IgD-negative memory B cell (primary cell): ENCODE data around the gene GIMAP2. TPM values are rescaled to one million over a fixed set of nuclear protein-coding genes. Genes with fewer than 3 reads are reported as not detected.

ENCODE experiments used
- H3K27ac Mint-ChIP-seq, 3 donors: one replicate each; pipeline ENCODE4 v1.8.0; 2020 to 2022; ENCODE audit warnings: mild to moderate bottlenecking in 3 of 3, mixed read lengths in 3 of 3, moderate library complexity in 1 of 3
- H3K27me3 Mint-ChIP-seq: one replicate; pipeline ENCODE4 v1.8.0; 2021; ENCODE audit warnings: mixed read lengths
- H3K36me3 Mint-ChIP-seq: one replicate; pipeline ENCODE4 v1.8.0; 2020; ENCODE audit warnings: mild to moderate bottlenecking, mixed read lengths
- H3K4me1 Mint-ChIP-seq, 3 donors: one replicate each; pipeline ENCODE4 v1.8.0; 2020 to 2022; ENCODE audit warnings: mixed read lengths in 3 of 3, mild to moderate bottlenecking in 1 of 3
- H3K4me3 Mint-ChIP-seq, 4 donors: one replicate each; pipeline ENCODE4 v1.8.0; 2020 to 2022; ENCODE audit warnings: mild to moderate bottlenecking in 4 of 4, mixed read lengths in 4 of 4, moderate library complexity in 3 of 4
- H3K9me3 Mint-ChIP-seq, 3 donors: one replicate each; pipeline ENCODE4 v1.8.0; 2020 to 2021; ENCODE audit warnings: mixed read lengths in 3 of 3, mild to moderate bottlenecking in 1 of 3
- polyA plus RNA-seq: library from polyadenylated mRNA; unstranded; fragments of 300-500 nt; fragmentation: Illumina TruSeq; gene quantifications from one replicate; pipeline ENCODE4 v1.2.3, GENCODE V29; 2021

The GIMAP2 gene
- polyA plus RNA-seq, 1 donor from 2014 or later: 11.9 TPM

GRCh38 chr7:150715738-150716137 is 30.2 kb downstream of the GIMAP2 start:
- Mint-ChIP-seq H3K9me3 (peaks cover 4 to 10% (median 7%) of the 10 kb centered on the region in 3 donors), H3K27ac (peak overlapping the region in 1 of 3 donors; percentile 89), H3K4me1 (peaks cover 11 to 32% (median 21%) of the 10 kb centered on the region in 3 donors), H3K4me3 (peak overlapping the region; percentile 87 to 95 (median 92)), H3K36me3 (peaks cover 3% of the 10 kb centered on the region), H3K27me3 (no peaks in the 10 kb centered on the region)

GRCh38 chr7:150716368-150716767 is 30.9 kb downstream of the GIMAP2 start, which contains the start of gene GIMAP1:
Gene GIMAP1, plus strand, starts transcription at chr7:150716613. Its CDS starts 2,435 bp downstream, at chr7:150719048.
- Mint-ChIP-seq H3K9me3 (peaks cover 4 to 10% (median 7%) of the 10 kb centered on the region in 3 donors), H3K27ac (peak within 1 kb of the TSS; percentile 7 to 89 (median 46)), H3K27me3 (no peaks in the 10 kb centered on the region), H3K4me3 (peak within 1 kb of the TSS; percentile 87 to 95 (median 92)), H3K4me1 (peaks cover 11 to 32% (median 21%) of the 10 kb centered on the region in 3 donors), H3K36me3 (peaks cover 3% of the 10 kb centered on the region)

- H3K9me3 Mint-ChIP-seq: peaks cover 4 to 10% (median 7%) of the 10 kb centered on the region in 3 donors
- peak overlapping the region in 1 of 3 donors; percentile 7 for H3K27ac Mint-ChIP-seq
- no peaks in the 10 kb centered on the region for H3K27me3 Mint-ChIP-seq
- peaks cover 11 to 32% (median 21%) of the 10 kb centered on the region in 3 donors for H3K4me1 Mint-ChIP-seq
- peak overlapping the region; percentile 87 to 95 (median 92) for H3K4me3 Mint-ChIP-seq
- peaks cover 3% of the 10 kb centered on the region for H3K36me3 Mint-ChIP-seq
Observed at GRCh38 chr7:150716939-150717338, 31.4 kb downstream of the GIMAP2 start.

- H3K4me3 Mint-ChIP-seq: peak overlapping the region in 3 of 4 donors; percentile 87 to 89 (median 88)
- peaks cover 2 to 7% (median 5%) of the 10 kb centered on the region in 3 donors for H3K9me3 Mint-ChIP-seq
- peak overlapping the region in 2 of 3 donors; percentile 54 to 73 for H3K27ac Mint-ChIP-seq
- H3K4me1 Mint-ChIP-seq: peaks cover 11 to 32% (median 21%) of the 10 kb centered on the region in 3 donors
- peaks cover 3% of the 10 kb centered on the region for H3K36me3 Mint-ChIP-seq
- H3K27me3 Mint-ChIP-seq: no peaks in the 10 kb centered on the region
Observed at GRCh38 chr7:150717814-150718420, 32.4 kb downstream of the GIMAP2 start.

DNA sequence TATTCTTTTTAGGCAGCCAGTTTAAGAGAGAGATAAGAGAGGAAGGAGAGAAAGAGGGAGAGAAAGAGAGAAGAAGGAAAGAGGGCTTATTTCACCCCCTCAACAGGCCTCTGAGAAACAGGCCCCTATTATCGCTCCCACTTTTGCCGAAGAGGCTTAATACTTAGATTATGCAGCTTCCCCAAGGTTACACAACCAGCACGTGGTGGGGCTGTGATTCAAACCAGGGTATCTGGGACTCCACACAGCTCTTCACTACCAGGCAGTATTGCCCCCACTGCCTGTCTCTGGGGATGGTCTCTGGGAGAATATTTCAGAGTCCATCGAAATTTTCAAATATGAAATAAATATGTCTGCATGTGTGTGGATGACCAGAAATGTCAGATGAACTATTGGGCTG is 33.9 kb downstream of the GIMAP2 start:
- H3K36me3 Mint-ChIP-seq: peaks cover 5% of the 10 kb centered on the region
- peaks cover 1% of the 10 kb centered on the region for H3K27me3 Mint-ChIP-seq
- H3K9me3 Mint-ChIP-seq: peaks cover 0 to 4% (median 0%) of the 10 kb centered on the region in 3 donors
- H3K27ac Mint-ChIP-seq: no peak overlapping the region
- H3K4me3 Mint-ChIP-seq: no peak overlapping the region
- peaks cover 11 to 31% (median 21%) of the 10 kb centered on the region in 3 donors for H3K4me1 Mint-ChIP-seq

DNA sequence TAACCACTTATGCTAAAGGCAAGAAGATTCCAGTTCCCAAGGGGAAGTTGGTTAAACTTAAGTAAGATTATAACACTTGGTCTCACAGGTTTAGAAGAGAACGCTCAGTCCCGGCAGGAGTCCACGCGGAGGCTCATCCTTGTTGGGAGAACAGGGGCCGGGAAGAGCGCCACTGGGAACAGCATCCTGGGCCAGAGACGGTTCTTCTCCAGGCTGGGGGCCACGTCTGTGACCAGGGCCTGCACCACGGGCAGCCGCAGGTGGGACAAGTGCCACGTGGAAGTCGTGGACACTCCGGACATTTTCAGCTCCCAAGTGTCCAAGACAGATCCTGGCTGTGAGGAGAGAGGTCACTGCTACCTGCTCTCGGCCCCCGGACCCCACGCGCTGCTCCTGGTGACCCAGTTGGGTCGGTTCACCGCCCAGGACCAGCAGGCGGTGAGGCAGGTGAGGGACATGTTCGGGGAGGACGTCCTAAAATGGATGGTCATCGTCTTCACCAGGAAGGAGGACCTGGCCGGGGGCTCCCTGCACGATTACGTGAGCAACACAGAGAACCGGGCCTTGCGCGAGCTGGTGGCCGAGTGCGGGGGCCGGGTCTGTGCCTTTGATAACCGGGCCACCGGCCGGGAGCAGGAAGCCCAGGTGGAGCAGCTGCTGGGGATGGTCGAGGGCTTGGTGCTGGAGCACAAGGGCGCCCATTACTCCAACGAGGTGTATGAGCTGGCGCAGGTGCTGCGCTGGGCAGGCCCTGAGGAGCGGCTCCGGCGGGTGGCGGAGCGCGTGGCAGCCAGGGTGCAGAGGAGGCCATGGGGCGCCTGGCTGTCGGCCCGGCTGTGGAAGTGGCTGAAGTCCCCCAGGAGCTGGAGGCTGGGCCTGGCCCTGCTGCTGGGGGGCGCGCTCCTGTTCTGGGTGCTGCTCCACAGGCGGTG is 34.7 kb downstream of the GIMAP2 start:
- H3K36me3 Mint-ChIP-seq: peaks cover 5% of the 10 kb centered on the region

GRCh38 chr7:150721970-150722373 is 36.5 kb downstream of the GIMAP2 start:
- Mint-ChIP-seq H3K27ac (no peak overlapping the region), H3K36me3 (peaks cover 4% of the 10 kb centered on the region), H3K9me3 (peaks cover 2 to 7% (median 6%) of the 10 kb centered on the region in 3 donors), H3K4me1 (peaks cover 4 to 15% (median 9%) of the 10 kb centered on the region in 3 donors), H3K4me3 (no peak overlapping the region), H3K27me3 (peaks cover 1% of the 10 kb centered on the region)

More for the DNA sequence above, 34.7 kb downstream of the GIMAP2 start:
- Mint-ChIP-seq H3K4me1 (peaks cover 11 to 28% (median 20%) of the 10 kb centered on the region in 3 donors), H3K27ac (no peak overlapping the region), H3K27me3 (peaks cover 1% of the 10 kb centered on the region), H3K4me3 (no peak overlapping the region), H3K9me3 (peaks cover 0 to 2% (median 0%) of the 10 kb centered on the region in 3 donors)

DNA sequence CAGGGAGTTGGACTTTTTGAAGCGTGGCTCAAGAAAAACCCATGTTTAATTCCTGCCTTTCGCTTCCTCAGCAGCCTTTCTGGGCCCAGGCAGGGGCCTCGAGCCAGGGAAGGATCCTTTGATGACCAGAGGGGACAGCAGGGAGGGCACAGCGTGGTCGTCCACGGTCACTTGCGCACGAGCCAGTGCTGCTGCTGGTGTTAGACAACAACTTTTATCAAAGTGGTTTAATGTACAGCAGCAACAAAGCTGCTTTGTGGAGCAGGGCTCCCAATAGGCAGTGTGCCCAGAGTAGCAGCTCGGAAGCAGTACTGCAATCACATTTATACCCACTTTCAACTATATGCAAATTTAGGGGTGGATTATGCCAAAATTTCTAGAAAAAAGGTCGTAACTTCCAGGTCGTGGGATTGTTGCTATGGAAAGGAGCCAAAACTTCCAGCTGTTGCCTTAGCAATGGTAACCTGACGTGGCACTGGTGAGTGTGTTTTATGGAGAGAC is 37.0 kb downstream of the GIMAP2 start:
- Mint-ChIP-seq H3K4me1 (peaks cover 2 to 12% (median 5%) of the 10 kb centered on the region in 3 donors), H3K36me3 (peaks cover 2% of the 10 kb centered on the region), H3K9me3 (peaks cover 2 to 8% (median 6%) of the 10 kb centered on the region in 3 donors), H3K27me3 (peaks cover 1% of the 10 kb centered on the region), H3K4me3 (no peak overlapping the region), H3K27ac (peak overlapping the region in 1 of 3 donors; percentile 36)

DNA sequence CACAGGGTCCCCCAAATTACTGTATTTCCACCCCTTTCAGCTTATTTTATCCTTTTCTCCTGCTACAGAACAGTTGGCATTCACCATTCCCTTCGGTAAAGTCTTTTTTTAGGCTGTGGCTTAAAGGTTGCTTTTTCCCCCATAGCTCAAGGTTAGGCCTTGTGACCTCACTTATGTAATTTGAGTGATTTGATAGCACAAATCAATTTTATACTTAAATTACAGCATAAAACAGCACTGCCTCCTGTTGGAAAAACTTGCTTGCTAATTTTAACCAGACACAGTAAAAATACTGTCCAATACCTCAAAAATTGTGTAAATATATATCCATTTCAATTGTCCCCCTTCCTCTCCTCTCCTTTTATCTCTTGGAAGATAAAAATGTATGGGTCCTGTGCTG is 38.0 kb downstream of the GIMAP2 start:
- H3K9me3 Mint-ChIP-seq: peaks cover 4 to 13% (median 11%) of the 10 kb centered on the region in 3 donors
- peaks cover 0 to 12% (median 2%) of the 10 kb centered on the region in 3 donors for H3K4me1 Mint-ChIP-seq
- no peak overlapping the region for H3K4me3 Mint-ChIP-seq
- H3K27me3 Mint-ChIP-seq: peaks cover 1% of the 10 kb centered on the region
- H3K27ac Mint-ChIP-seq: peak overlapping the region in 1 of 3 donors; percentile 36
- H3K36me3 Mint-ChIP-seq: peaks cover 2% of the 10 kb centered on the region

DNA sequence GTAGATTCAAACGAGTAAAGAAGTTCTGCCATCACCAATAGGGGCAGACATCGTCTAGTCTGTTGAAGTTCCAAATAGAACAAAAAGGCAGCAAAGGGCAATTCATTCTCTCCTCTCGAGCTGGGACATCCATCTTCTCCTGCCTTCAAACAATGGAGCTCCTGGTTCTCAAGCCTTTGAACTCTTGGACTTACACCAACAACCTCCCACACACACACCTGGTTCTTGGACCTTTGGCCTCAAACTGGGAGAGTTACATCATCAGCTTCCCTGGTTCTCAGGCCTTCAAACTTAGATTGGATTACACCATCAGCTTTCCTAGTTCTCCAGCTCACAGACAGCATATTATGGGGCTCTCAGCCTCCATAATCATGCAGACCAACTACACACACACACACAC is 41.9 kb downstream of the GIMAP2 start:
- Mint-ChIP-seq H3K4me1 (no peaks in the 10 kb centered on the region), H3K4me3 (no peak overlapping the region), H3K27me3 (peaks cover 5% of the 10 kb centered on the region), H3K36me3 (peaks cover 2% of the 10 kb centered on the region), H3K27ac (no peak overlapping the region), H3K9me3 (peaks cover 4 to 20% (median 11%) of the 10 kb centered on the region in 3 donors)

- H3K36me3 Mint-ChIP-seq: peaks cover 2% of the 10 kb centered on the region
Observed at GRCh38 chr7:150728011-150728410, 42.5 kb downstream of the GIMAP2 start.

DNA sequence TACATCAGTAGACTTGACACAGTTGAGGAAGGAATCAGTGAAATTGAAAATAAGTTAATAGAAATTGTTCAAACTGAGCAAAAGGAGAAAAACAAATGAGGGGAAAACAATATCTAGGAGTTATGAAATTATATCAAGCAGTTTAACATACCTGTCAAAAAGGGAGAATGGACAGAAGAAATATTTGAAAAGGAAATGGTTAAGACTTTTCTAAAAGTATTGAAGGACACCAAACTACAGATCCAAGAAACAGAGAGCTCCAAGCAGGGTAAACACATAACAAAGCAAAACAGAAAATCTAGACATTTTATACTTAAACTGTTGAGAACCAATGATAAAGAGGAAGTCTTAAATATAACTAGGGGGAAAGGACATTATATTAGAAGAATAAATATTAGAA is 43.1 kb downstream of the GIMAP2 start:
- peaks cover 2% of the 10 kb centered on the region for H3K36me3 Mint-ChIP-seq
- H3K4me3 Mint-ChIP-seq: no peak overlapping the region
- no peaks in the 10 kb centered on the region for H3K4me1 Mint-ChIP-seq
- H3K27ac Mint-ChIP-seq: no peak overlapping the region
- peaks cover 4 to 20% (median 11%) of the 10 kb centered on the region in 3 donors for H3K9me3 Mint-ChIP-seq
- H3K27me3 Mint-ChIP-seq: peaks cover 5% of the 10 kb centered on the region

More at GRCh38 chr7:150728011-150728410, 42.5 kb downstream of the GIMAP2 start:
- Mint-ChIP-seq H3K27ac (no peak overlapping the region), H3K4me1 (no peaks in the 10 kb centered on the region), H3K4me3 (no peak overlapping the region), H3K27me3 (peaks cover 5% of the 10 kb centered on the region), H3K9me3 (peaks cover 4 to 20% (median 11%) of the 10 kb centered on the region in 3 donors)

DNA sequence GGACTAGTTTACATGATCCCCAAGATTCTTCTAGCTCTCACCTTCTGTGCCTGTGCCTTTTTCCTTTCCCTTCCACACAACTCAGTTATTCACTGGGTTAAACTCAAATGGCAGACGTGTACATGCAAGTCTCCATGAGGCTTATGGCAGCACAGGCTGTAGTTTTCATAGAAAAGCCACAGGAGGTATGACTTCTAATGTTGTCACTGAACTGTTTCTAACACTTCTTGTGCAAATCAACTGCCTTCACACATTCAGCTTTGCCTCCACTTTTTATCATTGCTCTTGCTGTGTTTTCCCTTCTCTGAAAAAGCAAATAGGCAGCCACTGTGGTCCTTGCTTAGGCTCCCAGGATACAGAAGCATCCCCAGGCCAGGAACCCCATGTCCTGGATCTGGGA is 46.4 kb downstream of the GIMAP2 start:
- Mint-ChIP-seq H3K4me3 (no peak overlapping the region), H3K9me3 (peaks cover 2 to 14% (median 4%) of the 10 kb centered on the region in 3 donors), H3K27me3 (peaks cover 4% of the 10 kb centered on the region), H3K4me1 (no peaks in the 10 kb centered on the region), H3K27ac (peak overlapping the region in 1 of 3 donors; percentile 47), H3K36me3 (no peaks in the 10 kb centered on the region)

DNA sequence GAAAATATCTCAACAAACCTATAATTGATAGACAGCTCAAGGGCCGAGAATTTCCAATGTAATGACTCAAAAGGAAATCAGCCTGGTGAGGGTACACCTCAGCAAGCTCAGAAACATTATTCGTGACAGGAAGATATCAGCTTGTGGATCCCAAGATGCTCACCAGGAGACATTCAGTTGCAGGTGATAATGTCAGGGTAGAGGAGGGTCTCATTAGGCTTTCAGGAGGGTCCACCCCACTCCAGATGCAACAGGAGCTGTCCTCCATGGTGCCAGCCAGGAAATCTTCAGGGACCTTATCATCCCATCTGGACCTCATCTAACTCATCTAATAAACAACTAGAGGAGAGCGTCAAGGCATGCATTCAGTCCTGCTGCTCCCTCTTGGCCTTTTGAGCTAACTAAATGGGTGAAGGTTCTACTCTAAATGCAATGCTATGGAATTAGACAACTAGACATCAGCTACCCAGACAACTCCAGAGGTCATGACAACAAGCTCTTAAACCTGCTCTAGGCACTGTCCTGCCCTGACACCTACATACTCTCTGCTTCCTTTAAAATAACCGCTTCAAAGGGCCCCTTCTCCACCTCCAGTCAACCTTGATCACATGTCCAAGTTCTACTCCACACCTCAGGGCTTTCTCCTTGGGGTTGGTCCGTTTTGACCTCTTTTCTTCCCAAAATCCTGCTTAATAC is 47.4 kb downstream of the GIMAP2 start:
- no peak overlapping the region for H3K27ac Mint-ChIP-seq
- peaks cover 0 to 11% (median 0%) of the 10 kb centered on the region in 3 donors for H3K9me3 Mint-ChIP-seq
- H3K27me3 Mint-ChIP-seq: peaks cover 8% of the 10 kb centered on the region
- H3K4me1 Mint-ChIP-seq: peaks cover 0 to 5% (median 2%) of the 10 kb centered on the region in 3 donors
- H3K36me3 Mint-ChIP-seq: no peaks in the 10 kb centered on the region
- H3K4me3 Mint-ChIP-seq: no peak overlapping the region
